Esophagus squamous epithelium (tissue), 5 donors: ENCODE results near the gene ERC2. TPM values are rescaled to one million over a fixed set of nuclear protein-coding genes. Genes with fewer than 3 reads are reported as not detected.

Experiments
- DNase-seq: peaks from one replicate; lab custom pipeline; 2025; lab: John Stamatoyannopoulos, UW
- H3K27ac ChIP-seq, 4 donors: fragments of 200-600 bp; sonication (generic); one replicate each; pipeline ENCODE4 v1.5.1; 2016 to 2019; ENCODE audit warnings: mild to moderate bottlenecking in 1 of 4
- H3K27me3 ChIP-seq, 4 donors: fragments of 200-600 bp; sonication (generic); 1 replicate in 3 of 4; 2 replicates in 1 of 4; pipeline versions ENCODE4 v1.5.1 to v1.6.0; 2017 to 2021; ENCODE audit warnings: antibody characterized with exemption in 1 of 4
- H3K36me3 ChIP-seq, 3 donors: fragments of 200-600 bp; sonication (generic); one replicate each; pipeline ENCODE4 v1.5.1; 2016 to 2019
- H3K4me1 ChIP-seq, 3 donors: fragments of 200-600 bp; sonication (generic); one replicate each; pipeline ENCODE4 v1.5.1; 2017 to 2019
- H3K4me3 ChIP-seq, 4 donors: fragments of 200-600 bp; sonication (generic); 1 replicate in 3 of 4; 2 replicates in 1 of 4; pipeline ENCODE4 v1.5.1; 2016 to 2019; ENCODE audit warnings: mild to moderate bottlenecking in 2 of 4, moderate library complexity in 1 of 4
- H3K9me3 ChIP-seq, 3 donors: fragments of 200-600 bp; sonication (generic); one replicate each; pipeline ENCODE4 v1.5.1; 2016 to 2019
- CTCF ChIP-seq, 6 experiments: fragments of 450-650 bp in 4 of 6; fragments of 200-600 bp in 2 of 6; sonication (generic) in 2 of 6; IDR thresholded peaks; one replicate each; pipeline ENCODE4 v1.5.1; 2016 to 2019; ENCODE audit warnings: antibody characterized with exemption in 6 of 6, mild to moderate bottlenecking in 4 of 6, moderate library complexity in 4 of 6
- POLR2A ChIP-seq, 4 donors: fragments of 450-650 bp; IDR thresholded peaks; one replicate each; pipeline ENCODE4 v1.6.1; 2017; ENCODE audit warnings: antibody characterized with exemption in 4 of 4, mild to moderate bottlenecking in 4 of 4, moderate library complexity in 3 of 4
- WGBS, 2 donors: methylation state at CpG; one replicate each; pipeline ENCODE4 v1.1.5; 2018; 5-methylcytosine and 5-hydroxymethylcytosine counted together
- intact Hi-C: fragments of 100-400 bp; cut with DNase I; formaldehyde crosslinking; loops from one replicate; pipeline ENCODE4 v1.15.0; 2022
- total RNA-seq, 4 donors: library from RNA; depleted of rRNA; stranded (reverse); fragments of >200 nt; gene quantifications; one replicate each; pipeline ENCODE4 v1.1.0, GENCODE V29; 2016
- donor health status: DM: yes; HTN: yes; CAD: no.

The ERC2 gene
- total RNA-seq, 4 donors from 2014 or later, result 0.12 to 1.9 (median 0.86) TPM

- WGBS, 2 donors, result 88% methylated on average over 6 of the region's 6 CpGs
- H3K4me1 ChIP-seq, result no peaks in the 10 kb centered on the region
- intact Hi-C loops, result no loop called here
- H3K27ac ChIP-seq, result no peak overlapping the region
- DNase-seq, result no peak
- no peak overlapping the region for H3K4me3 ChIP-seq
- no peaks in the 10 kb centered on the region for H3K36me3 ChIP-seq
- TF ChIP-seq CTCF (IDR thresholded peaks at IDR 0.05) (no peak), POLR2A (IDR thresholded peaks at IDR 0.05) (no peak)
- H3K9me3 ChIP-seq, result no peaks in the 10 kb centered on the region
- H3K27me3 ChIP-seq, result no peaks in the 10 kb centered on the region
Observed at GRCh38 chr3:55775366-55776154, 692.7 kb downstream of the ERC2 start.

GRCh38 chr3:55774856-55775255 lies 693.4 kb downstream of the ERC2 start:
- TF ChIP-seq CTCF (IDR thresholded peaks at IDR 0.05) (no peak), POLR2A (IDR thresholded peaks at IDR 0.05) (no peak)
- no peak for DNase-seq
- H3K27me3 ChIP-seq, result no peaks in the 10 kb centered on the region
- intact Hi-C loops, result no loop called here
- no peaks in the 10 kb centered on the region for H3K4me1 ChIP-seq
- no peak overlapping the region for H3K27ac ChIP-seq
- H3K36me3 ChIP-seq, result no peaks in the 10 kb centered on the region
- WGBS, 2 donors, result 59 to 76% methylated on average over 2 of the region's 2 CpGs
- H3K9me3 ChIP-seq, result no peaks in the 10 kb centered on the region
- H3K4me3 ChIP-seq, result no peak overlapping the region

- TF ChIP-seq POLR2A (IDR thresholded peaks at IDR 0.05) (no peak), CTCF (IDR thresholded peaks at IDR 0.05) (no peak)
- intact Hi-C loops, result no loop called here
- H3K4me1 ChIP-seq, result no peaks in the 10 kb centered on the region
- no peaks in the 10 kb centered on the region for H3K27me3 ChIP-seq
- H3K27ac ChIP-seq, result no peak overlapping the region
- H3K9me3 ChIP-seq, result no peaks in the 10 kb centered on the region
- H3K36me3 ChIP-seq, result no peaks in the 10 kb centered on the region
- DNase-seq, result no peak
- H3K4me3 ChIP-seq, result no peak overlapping the region
- 81 to 88% methylated on average over 2 of the region's 2 CpGs for whole genome bisulfite sequencing, 2 donors
Observed at GRCh38 chr3:55771503-55771902, 696.8 kb downstream of the ERC2 start.

- intact Hi-C loops, result no loop called here
- Histone ChIP-seq H3K9me3 (no peaks in the 10 kb centered on the region), H3K4me3 (no peak overlapping the region), H3K27ac (no peak overlapping the region), H3K36me3 (no peaks in the 10 kb centered on the region), H3K4me1 (no peaks in the 10 kb centered on the region), H3K27me3 (no peaks in the 10 kb centered on the region)
- TF ChIP-seq POLR2A (IDR thresholded peaks at IDR 0.05) (no peak), CTCF (IDR thresholded peaks at IDR 0.05) (no peak)
- no peak for DNase-seq
- WGBS, 2 donors, result 65 to 91% methylated on average over 1 of the region's 1 CpG
Observed at GRCh38 chr3:55770077-55770476, 698.2 kb downstream of the ERC2 start.

- no peaks in the 10 kb centered on the region for H3K4me1 ChIP-seq
- intact Hi-C loops, result no loop called here
- WGBS, 2 donors, result 75 to 94% methylated on average over 1 of the region's 1 CpG
- TF ChIP-seq POLR2A (IDR thresholded peaks at IDR 0.05) (no peak), CTCF (IDR thresholded peaks at IDR 0.05) (no peak)
- no peak for DNase-seq
- H3K4me3 ChIP-seq, result no peak overlapping the region
- H3K27ac ChIP-seq, result no peak overlapping the region
- no peaks in the 10 kb centered on the region for H3K36me3 ChIP-seq
- H3K27me3 ChIP-seq, result no peaks in the 10 kb centered on the region
- H3K9me3 ChIP-seq, result no peaks in the 10 kb centered on the region
Observed at GRCh38 chr3:55766753-55767152, 701.5 kb downstream of the ERC2 start.
